Erythroblast (primary cell): ENCODE measurements around the gene CHRM5.

Experiments used
- GATA1 ChIP-seq: IDR thresholded peaks from 2 replicates; pipeline ENCODE4 v1.6.1; 2011; ENCODE audit warnings: low read depth, mild to moderate bottlenecking, control low read depth, low read length, moderate library complexity
- POLR2A ChIP-seq: IDR thresholded peaks from 2 replicates; pipeline ENCODE4 v1.6.1; 2011; ENCODE audit warnings: mild to moderate bottlenecking, low read length

GRCh38 chr15:33960549-33960935 is 7.8 kb upstream of the CHRM5 start:
- TF ChIP-seq POLR2A, result no peak
- no peak for TF ChIP-seq GATA1
